GM12891 (cell line): Measurements from ENCODE around the gene TJP2.

Source experiments
- PAX5 ChIP-seq: IDR thresholded peaks from 2 replicates; pipeline ENCODE4 v1.6.1; 2011; ENCODE audit warnings: low read length, moderate library complexity, mild to moderate bottlenecking; ENCODE audit not compliant: insufficient read depth, severe bottlenecking
- POLR2A ChIP-seq: IDR thresholded peaks from 2 replicates; pipeline ENCODE4 v1.6.1; 2011; ENCODE audit warnings: low read depth, low read length, control low read depth
- POLR2AphosphoS5 ChIP-seq: IDR thresholded peaks from 2 replicates; pipeline ENCODE4 v1.6.1; 2011; ENCODE audit warnings: low read depth, low read length, control low read depth
- POU2F2 ChIP-seq: IDR thresholded peaks from 2 replicates; pipeline ENCODE4 v1.6.1; 2011; ENCODE audit warnings: low read depth, mild to moderate bottlenecking, control low read depth, low read length, moderate library complexity
- SPI1 ChIP-seq: IDR thresholded peaks from 2 replicates; pipeline ENCODE4 v1.6.1; 2011; ENCODE audit warnings: low read depth, low read length, control low read depth
- TAF1 ChIP-seq: IDR thresholded peaks from 2 replicates; pipeline ENCODE4 v1.6.1; 2011; ENCODE audit warnings: low read depth, low read length, control low read depth

DNA sequence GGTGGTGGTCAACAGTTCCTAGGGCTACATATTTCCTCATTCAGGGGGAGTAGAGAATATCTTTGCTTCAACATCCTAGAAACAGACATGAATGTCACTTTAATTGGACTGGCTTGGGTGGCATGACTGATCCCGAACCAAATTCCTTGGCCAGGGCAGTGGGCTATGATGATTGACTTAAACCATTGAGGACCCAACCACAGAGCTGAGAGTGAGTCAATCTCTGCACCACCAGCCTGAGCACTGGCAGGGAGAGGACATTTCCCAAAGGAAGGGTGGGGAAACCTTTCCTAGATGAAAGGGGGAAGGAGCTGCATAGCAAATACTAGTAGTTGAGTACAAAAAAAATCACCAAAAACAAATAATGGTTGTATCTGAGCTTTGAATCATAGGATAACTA lies 98.1 kb downstream of the TJP2 start:
- no peak for TF ChIP-seq POLR2A
- TF ChIP-seq TAF1: no peak
- no peak for TF ChIP-seq POLR2AphosphoS5
- TF ChIP-seq SPI1: no peak
- no peak for TF ChIP-seq POU2F2
- TF ChIP-seq PAX5: no peak
